Left cardiac atrium (tissue), 4 donors: ENCODE results near the gene RNF175. TPM values are rescaled to one million over a fixed set of nuclear protein-coding genes. Genes with fewer than 3 reads are reported as not detected.

Experiments
- ATAC-seq, 2 donors: fragments of 200-7000 bp; cut with Tn5 transposase; one replicate each; pipeline ENCODE4 v1.9.1; 2020; ENCODE audit warnings: mild to moderate bottlenecking in 2 of 2, moderate library complexity in 2 of 2
- DNase-seq: peaks from one replicate; pipeline ENCODE4 v3.0.0-alpha.2; 2020
- intact Hi-C, 2 donors: fragments of 100-400 bp; cut with DNase I; formaldehyde crosslinking; loops; one replicate each; pipeline versions ENCODE4 v1.14.1 to v1.15.1; 2022 to 2023
- long read RNA-seq: library from polyadenylated mRNA; unstranded; transcript quantifications from one replicate; pipeline ENCODE4 v2.0.0, GENCODE V29; 2021
- total RNA-seq, 2 donors: library from RNA; stranded (reverse); fragmentation: NEBNext Ultra II Directional; extraction: Animal tissue kit (Norgen Biotek cat#: 25700); gene quantifications; one replicate each; pipeline ENCODE4 v1.2.1, GENCODE V29; 2021
- donor health status: DM: no; HTN: yes; CAD: no.
- donor health status: DM: no; HTN: yes; CAD: no; lungs with severe emphysema.
- donor health status: DM: yes; HTN: yes; CAD: no.
- donor health status: Dilated cardiomyopathy.

The RNF175 gene
- 1 to 10 TPM; 5.9 to 7.7 TPM for total RNA-seq
- long read RNA-seq, partial matches to known transcripts: 0 of 3 reads
- long read RNA-seq, other reads (novel, unspliced or antisense): 3 of 3 reads

GRCh38 chr4:153759407-153760316, at the start of gene RNF175:
RNF175 (minus strand) TSS chr4:153760024; CDS start chr4:153759862, 162 bp downstream.
- DNase-seq (no peak), ATAC-seq (peak; percentile 77 to 83)
- intact Hi-C loops: no loop called here

DNA sequence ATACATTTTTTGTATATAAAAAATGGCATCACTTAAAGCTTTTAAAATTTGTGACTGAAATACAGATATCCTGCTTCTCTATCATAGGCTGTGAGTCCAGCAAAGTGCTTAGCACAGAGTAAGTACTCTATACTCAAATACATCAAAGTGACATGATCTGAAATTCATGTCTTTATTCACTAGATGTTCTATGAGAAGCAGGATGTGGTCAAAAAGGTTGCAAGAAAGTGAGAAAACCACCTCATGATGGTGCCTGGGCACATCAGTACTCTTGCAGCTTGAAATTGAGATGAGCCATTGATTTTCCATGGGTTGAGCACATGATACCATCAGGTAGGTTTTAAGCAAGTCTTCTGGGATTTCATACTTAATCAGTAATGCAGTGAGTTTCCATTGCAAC, 49.5 kb upstream of the RNF175 start:
- ATAC-seq (no peak), DNase-seq (no peak)
- intact Hi-C loops: no loop called here

DNA sequence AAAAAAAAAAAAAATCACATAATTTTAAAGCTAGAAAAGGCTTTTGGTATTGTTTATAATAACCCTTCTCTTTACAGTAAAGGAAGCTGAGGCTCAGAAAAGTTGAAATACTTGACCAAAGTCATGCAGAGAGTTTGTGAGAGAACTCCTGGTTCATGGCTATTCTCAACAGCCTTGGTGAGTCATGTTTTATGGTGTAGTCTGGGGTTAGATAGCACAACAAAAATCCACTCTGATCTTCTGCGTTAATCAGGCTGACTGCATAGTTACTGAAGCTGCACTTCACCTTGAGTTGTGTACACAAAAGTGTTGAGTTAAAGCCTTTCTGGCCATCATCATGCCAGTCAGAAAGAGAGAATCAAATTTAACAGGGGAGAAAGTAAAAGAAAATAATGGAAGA, 48.4 kb upstream of the RNF175 start:
- intact Hi-C loops: no loop called here
- no peak for DNase-seq
- no peak for ATAC-seq

- intact Hi-C loops: no loop called here
- no peak for DNase-seq
- ATAC-seq: no peak
Measured at GRCh38 chr4:153806073-153806472, 46.2 kb upstream of the RNF175 start.

DNA sequence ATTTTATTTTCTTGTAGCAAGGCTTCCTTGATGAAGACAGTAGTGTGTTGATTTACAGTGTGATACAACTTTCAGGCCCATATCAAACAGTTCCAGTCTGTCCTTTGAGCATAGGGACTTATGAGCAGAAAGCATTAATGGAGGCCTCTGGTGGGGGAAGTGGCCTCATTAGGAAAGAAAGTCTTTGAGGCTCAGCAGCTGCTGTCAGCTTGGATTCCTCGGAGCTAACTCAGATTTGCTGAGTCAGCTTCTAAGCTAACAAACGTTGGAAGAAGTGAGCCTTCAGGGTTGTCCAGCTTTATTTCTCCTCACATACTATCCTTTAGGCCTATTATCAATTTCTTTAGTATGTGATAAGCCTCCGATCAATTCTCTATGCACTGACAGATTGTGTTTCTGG, 44.9 kb upstream of the RNF175 start:
- DNase-seq: no peak
- no peak for ATAC-seq
- intact Hi-C loops: no loop called here

- no peak for DNase-seq
- intact Hi-C loops: loop anchor here in 1 of 2 donors (10.0 kb wide), 1 partner anchor 225 kb away; no protein-coding TSS in a partner anchor
- no peak for ATAC-seq
Measured at GRCh38 chr4:153799694-153800074, 39.9 kb upstream of the RNF175 start.

GRCh38 chr4:153798901-153799693, 39.3 kb upstream of the RNF175 start:
- no peak for ATAC-seq
- intact Hi-C loops: loop anchor here in 1 of 2 donors (10.0 kb wide), 1 partner anchor 226 kb away; no protein-coding TSS in a partner anchor
- no peak for DNase-seq

DNA sequence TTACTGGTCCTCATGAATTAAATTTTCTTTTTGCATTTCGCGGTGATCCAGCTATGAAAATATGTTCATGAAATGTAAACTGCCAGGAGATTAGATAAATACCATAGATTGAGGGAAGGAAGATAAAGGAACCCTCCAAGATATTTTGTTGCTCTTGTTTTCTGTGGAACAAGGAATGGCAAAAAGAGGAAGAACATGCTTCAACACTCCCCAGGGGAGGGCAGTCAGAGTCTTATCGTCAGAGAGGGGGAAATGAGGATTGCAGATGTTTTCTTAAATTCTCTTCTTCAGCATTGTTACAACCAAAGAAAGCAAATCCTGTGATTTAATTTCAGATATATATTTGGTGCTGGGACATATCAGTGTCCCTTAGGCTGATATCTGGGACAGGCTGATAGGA, 38.6 kb upstream of the RNF175 start:
- DNase-seq (no peak), ATAC-seq (no peak)
- intact Hi-C loops: loop anchor here in 1 of 2 donors (10.0 kb wide), 1 partner anchor 226 kb away; no protein-coding TSS in a partner anchor

GRCh38 chr4:153794006-153794405, 34.2 kb upstream of the RNF175 start:
- ATAC-seq (no peak), DNase-seq (no peak)
- intact Hi-C loops: loop anchor here (5.0 to 10.0 kb wide), 3 partner anchors 231 to 523 kb away; no protein-coding TSS in a partner anchor

GRCh38 chr4:153792618-153793247, 32.9 kb upstream of the RNF175 start:
- ATAC-seq (peak in 1 of 2 donors; percentile 10), DNase-seq (no peak)
- intact Hi-C loops: loop anchor here (5.0 to 10.0 kb wide), 3 partner anchors 232 to 525 kb away; no protein-coding TSS in a partner anchor

DNA sequence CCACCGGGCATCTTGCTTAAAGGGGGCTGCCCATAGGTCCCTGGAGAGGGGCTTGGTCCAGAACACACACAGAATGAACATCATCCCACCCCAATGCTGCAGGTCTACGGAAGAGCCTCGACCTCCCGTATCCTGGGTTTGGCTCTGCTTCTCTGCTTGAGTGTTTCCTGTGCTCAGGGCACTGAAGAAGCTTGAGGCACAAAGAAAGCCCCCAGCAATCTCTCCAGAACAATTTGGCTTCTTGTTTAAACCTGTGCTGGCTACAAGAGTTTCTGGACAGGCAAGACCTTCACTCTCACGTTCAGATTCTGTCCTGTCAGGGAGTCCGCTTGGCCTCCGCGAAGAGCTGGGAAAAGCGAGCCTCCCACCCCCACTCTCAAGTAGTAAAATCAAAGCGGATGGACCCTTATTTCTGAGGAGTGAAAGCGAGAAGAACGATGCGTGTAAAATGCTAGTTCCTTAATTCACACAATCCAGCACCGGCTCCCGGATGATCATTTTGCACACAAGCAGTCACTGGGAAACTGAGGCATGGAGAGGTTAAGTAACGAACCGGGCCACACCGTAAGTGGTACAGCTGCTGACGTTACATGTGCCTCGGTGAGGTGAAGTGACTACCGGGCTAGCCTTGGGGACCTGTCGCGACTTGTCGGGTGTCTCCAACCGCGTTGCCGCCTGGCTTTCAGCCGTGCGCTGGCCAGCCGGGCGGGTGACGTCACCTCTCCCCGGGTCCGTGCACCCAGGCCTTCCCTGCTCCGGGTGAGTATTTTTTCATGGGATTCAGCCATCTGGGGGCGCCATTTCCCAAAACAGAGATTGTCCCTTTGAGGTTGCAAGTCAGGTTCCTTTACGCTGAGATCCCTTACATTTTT, 32.2 kb upstream of the RNF175 start:
- peak; percentile 68 for DNase-seq
- intact Hi-C loops: loop anchor here (5.0 to 10.0 kb wide), 3 partner anchors 233 to 525 kb away; no protein-coding TSS in a partner anchor
- ATAC-seq: peak; percentile 56 to 72

DNA sequence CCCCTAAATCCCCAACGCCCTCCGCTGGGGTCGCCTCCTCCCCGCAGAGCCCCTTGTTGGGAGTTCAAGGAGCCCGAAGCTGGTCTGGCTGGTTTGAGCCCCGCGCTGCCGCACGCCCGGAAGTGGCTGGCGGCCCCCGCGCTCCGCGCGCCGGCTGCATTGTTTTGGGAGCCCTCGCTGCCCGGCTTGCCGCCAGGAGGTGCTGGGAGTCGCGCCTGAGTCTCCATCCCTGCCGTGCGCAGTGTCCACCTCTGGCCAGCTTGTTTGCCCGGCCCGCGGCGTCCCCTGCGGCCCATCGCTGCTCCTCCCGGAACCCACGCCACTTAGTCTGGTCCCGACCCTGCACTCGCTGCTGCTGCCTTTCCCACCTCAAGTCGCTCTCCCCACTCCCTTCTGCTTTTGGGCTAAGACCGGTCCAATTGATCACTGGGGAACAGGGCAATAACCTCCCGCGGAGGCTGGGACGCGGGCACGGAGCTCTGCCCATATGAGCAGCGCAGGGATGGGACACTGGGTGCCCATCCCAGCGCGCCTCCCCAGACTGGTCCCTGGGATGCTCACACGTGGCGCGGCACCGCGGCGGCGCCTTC, 31.2 kb upstream of the RNF175 start:
- peak; percentile 27 to 57 for ATAC-seq
- intact Hi-C loops: loop anchor here (5.0 to 10.0 kb wide), 3 partner anchors 234 to 526 kb away; no protein-coding TSS in a partner anchor

DNA sequence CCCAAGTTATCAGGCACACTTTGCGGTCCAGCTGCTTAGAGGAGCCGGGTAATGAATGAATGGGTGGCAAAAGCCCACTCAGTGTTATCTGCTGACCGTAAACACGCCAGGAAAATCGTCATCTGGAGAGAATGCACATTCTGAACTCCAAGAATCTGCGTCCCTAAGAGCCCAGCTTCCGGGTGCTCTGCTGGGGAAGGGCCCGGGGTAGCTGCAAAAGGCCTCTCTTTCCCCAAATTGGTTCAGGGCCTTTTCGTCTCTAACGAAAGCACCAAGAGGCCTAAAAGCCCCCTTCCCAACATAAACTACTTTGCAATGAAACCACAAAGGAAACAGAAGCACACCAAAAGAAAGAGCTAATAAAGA, 30.7 kb upstream of the RNF175 start:
- ATAC-seq (no peak), DNase-seq (no peak)
- intact Hi-C loops: loop anchor here (5.0 to 10.0 kb wide), 3 partner anchors 234 to 527 kb away; no protein-coding TSS in a partner anchor

More for the DNA sequence above, 31.2 kb upstream of the RNF175 start:
- DNase-seq: peak; percentile 55

DNA sequence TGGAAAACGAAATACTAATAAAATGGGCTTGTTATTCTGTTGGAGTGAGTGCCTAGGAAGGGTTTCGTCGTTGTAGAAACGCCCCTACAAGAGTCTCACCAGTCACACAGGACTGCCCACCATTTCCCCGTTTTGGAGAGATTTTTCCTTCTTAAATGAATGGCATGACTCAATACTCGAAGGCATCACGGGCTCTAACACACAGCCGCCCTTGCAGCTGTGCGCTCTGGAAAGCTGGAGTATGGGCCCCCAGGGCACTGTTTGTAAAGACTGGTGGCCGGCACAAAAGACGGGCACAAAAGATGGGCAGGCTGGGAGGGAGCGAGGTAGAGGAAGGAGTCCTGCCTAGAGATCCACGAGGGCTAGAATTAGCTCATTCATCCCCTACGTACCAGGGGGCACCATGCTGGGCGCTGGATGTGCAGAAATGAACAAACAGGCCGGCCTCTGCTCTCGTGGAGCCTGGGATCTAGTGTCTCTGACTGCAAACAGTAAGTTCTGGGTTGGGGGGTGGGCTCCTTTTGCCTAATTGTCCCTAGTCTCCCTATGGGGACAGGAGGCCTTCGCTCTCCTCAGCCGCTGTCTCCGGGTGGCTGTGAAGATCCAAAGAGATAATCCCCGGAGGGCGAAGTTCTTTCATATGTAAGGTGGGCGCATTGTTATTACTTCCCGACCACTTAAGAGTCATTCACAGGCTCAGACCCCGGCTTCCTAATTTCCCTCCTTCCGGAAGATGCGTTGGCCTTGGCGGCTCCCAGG, 30.1 kb upstream of the RNF175 start:
- no peak for DNase-seq
- no peak for ATAC-seq
- intact Hi-C loops: loop anchor here (5.0 to 10.0 kb wide), 4 partner anchors 235 to 717 kb away; no protein-coding TSS in a partner anchor

DNA sequence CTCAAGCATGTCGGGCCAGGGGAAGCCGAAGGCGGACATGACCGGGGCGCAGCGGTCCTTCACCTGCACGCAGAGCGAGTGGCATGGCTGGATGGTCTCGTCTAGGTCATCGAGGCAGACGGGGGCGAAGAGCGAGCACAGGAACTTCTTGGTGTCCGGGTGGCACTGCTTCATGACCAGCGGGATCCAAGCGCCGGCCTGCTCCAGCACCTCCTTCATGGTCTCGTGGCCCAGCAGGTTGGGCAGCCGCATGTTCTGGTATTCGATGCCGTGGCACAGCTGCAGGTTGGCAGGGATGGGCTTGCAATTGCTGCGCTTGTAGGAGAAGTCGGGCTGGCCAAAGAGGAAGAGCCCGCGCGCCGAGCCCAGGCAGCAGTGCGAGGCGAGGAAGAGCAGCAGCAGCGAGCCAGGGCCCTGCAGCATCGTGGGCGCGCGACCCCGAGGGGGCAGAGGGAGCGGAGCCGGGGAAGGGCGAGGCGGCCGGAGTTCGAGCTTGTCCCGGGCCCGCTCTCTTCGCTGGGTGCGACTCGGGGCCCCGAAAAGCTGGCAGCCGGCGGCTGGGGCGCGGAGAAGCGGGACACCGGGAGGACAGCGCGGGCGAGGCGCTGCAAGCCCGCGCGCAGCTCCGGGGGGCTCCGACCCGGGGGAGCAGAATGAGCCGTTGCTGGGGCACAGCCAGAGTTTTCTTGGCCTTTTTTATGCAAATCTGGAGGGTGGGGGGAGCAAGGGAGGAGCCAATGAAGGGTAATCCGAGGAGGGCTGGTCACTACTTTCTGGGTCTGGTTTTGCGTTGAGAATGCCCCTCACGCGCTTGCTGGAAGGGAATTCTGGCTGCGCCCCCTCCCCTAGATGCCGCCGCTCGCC, 28.8 kb upstream of the RNF175 start, which contains the start of gene SFRP2:
Gene SFRP2 (minus strand): TSS at position 671 of the 864 bp plus-strand sequence. CDS start 248 bp downstream, at position 423.
- peak; percentile 24 for DNase-seq
- intact Hi-C loops: loop anchor here in 1 of 2 donors (5.0 kb wide), 1 partner anchor 719 kb away; no protein-coding TSS in a partner anchor
- peak; percentile 18 to 34 for ATAC-seq

GRCh38 chr4:153788051-153788412, 28.2 kb upstream of the RNF175 start:
- no peak for ATAC-seq
- no peak for DNase-seq
- intact Hi-C loops: loop anchor here in 1 of 2 donors (5.0 kb wide), 1 partner anchor 719 kb away; no protein-coding TSS in a partner anchor
